GM19328 (cell line): ENCODE results near the gene SPAG5.

Experiments
- ATAC-seq: cut with Tn5 transposase; IDR thresholded peaks from one replicate; pipeline ENCODE4 v1.9.1; 2021; ENCODE audit warnings: mild to moderate bottlenecking, moderate library complexity; ENCODE audit not compliant: unreplicated experiment

The SPAG5 gene

GRCh38 chr17:28547623-28548416 is 51.0 kb downstream of the SPAG5 start:
- no peak for ATAC-seq

- no peak for ATAC-seq
Measured at GRCh38 chr17:28547096-28547622, 51.7 kb downstream of the SPAG5 start.

- no peak for ATAC-seq
Measured at GRCh38 chr17:28545787-28546415, 52.9 kb downstream of the SPAG5 start.

- no peak for ATAC-seq
Measured at GRCh38 chr17:28545141-28545503, 53.7 kb downstream of the SPAG5 start.

GRCh38 chr17:28544402-28545140 is 54.3 kb downstream of the SPAG5 start:
- ATAC-seq = no peak

- no peak for ATAC-seq
Measured at GRCh38 chr17:28541439-28541838, 57.4 kb downstream of the SPAG5 start.

GRCh38 chr17:28540231-28540630 is 58.6 kb downstream of the SPAG5 start:
- no peak for ATAC-seq

- no peak for ATAC-seq
Measured at GRCh38 chr17:28538296-28538895, 60.4 kb downstream of the SPAG5 start.

GRCh38 chr17:28537219-28537610 is 61.6 kb downstream of the SPAG5 start:
- no peak for ATAC-seq

GRCh38 chr17:28536532-28537218 is 62.1 kb downstream of the SPAG5 start:
- ATAC-seq = no peak

GRCh38 chr17:28534740-28535375 is 64.0 kb downstream of the SPAG5 start:
- ATAC-seq = no peak

GRCh38 chr17:28533091-28533807 is 65.6 kb downstream of the SPAG5 start:
- no peak for ATAC-seq

GRCh38 chr17:28532050-28532960 is 66.5 kb downstream of the SPAG5 start:
- ATAC-seq = no peak

GRCh38 chr17:28530926-28531325 is 67.9 kb downstream of the SPAG5 start:
- no peak for ATAC-seq

- ATAC-seq = no peak
Measured at GRCh38 chr17:28530250-28530649, 68.6 kb downstream of the SPAG5 start.

GRCh38 chr17:28529013-28529400 is 69.8 kb downstream of the SPAG5 start:
- no peak for ATAC-seq

- ATAC-seq = no peak
Measured at GRCh38 chr17:28528327-28529012, 70.4 kb downstream of the SPAG5 start.

- no peak for ATAC-seq
Measured at GRCh38 chr17:28527859-28528258, 71.0 kb downstream of the SPAG5 start.
